ENCODE results near the gene MROH2A.

The MROH2A gene

DNA sequence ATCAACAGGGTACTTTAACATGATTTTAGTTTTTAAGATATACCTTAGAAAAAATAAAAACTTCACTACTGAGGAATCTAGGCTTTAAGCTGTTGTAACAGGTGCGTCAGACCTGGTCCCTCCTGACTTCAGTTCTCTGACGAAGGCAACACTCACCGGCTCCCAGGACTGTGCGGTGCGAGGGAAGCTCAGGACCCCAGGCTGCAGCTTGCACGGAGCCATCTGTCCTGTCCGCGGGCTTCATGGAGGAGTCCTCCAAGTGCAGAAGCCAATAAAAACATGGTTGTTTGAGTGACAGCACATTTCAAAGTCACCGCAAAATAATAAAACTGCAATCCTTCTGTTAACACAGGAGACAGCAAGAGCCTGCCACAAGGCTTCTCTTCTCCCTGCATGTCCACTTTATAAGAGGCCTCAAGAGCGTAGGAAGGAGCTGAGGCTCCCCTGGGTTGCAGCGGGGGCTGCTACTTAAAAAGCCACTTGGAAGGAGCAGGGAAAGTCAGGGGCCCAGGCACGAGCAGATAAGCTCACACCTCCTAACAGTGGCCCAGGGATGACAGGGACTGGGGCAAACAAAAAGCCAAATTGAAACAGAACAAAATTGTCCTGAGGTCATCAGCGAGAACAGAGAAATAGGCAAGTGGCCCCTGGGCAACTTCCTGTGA, 71.6 kb downstream of the MROH2A start:
- no peak for DNase-seq (ENCODE audit: low read depth)
- no peak for TF ChIP-seq CTCF (IDR thresholded peaks at IDR 0.05; ENCODE audit: insufficient read depth, low read depth, low read length, missing control alignments)
- H3K4me3 ChIP-seq (ENCODE audit: low read length): no peak overlapping the region

- TF ChIP-seq CTCF (IDR thresholded peaks at IDR 0.05; ENCODE audit: insufficient read depth, low read depth, low read length, missing control alignments): no peak
- H3K4me3 ChIP-seq (ENCODE audit: low read length): no peak overlapping the region
- DNase-seq (ENCODE audit: low read depth): no peak
Observed at GRCh38 chr2:233850745-233851144, 72.6 kb downstream of the MROH2A start.

DNA sequence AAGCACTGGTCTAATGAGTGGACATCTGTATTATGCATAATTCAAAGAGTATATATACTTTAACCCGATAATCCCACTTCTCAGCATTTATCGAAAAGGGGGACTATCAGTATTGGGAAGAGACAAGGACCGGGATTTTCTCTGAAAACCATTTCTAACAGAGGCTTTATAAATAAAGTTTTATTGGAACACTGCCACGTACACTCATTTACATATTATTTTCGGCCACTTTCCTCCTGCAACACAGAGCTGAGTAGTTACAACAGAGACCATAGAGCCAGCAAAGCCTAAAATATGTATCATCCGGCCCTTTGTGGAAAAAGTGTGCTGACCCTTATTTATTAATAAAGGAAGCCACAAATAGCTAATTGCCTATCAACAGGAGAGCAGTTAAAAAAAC, 73.0 kb downstream of the MROH2A start:
- DNase-seq (ENCODE audit: low read depth): no peak
- no peak for TF ChIP-seq CTCF (IDR thresholded peaks at IDR 0.05; ENCODE audit: insufficient read depth, low read depth, low read length, missing control alignments)
- no peak overlapping the region for H3K4me3 ChIP-seq (ENCODE audit: low read length)

DNA sequence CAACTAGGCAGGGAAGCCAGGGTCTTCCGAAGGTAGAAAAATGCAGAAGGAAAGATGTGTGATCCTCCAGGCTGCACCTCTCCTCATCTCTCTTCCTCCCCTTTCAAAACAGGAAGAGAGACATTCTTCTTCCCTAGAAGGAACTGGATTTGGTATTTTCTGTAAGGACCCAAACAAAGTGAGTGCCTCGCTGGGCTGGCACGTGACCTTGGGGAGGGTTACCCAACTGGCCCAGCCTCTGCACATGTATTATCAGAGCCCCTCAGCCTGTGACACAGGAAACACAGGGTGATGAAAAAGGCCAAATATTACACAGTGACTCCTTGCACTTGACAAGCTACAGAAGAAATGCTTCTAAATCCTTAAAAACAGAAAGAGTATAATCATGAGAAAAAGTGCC, 73.9 kb downstream of the MROH2A start:
- no peak overlapping the region for H3K4me3 ChIP-seq (ENCODE audit: low read length)
- no peak for TF ChIP-seq CTCF (IDR thresholded peaks at IDR 0.05; ENCODE audit: insufficient read depth, low read depth, low read length, missing control alignments)
- no peak for DNase-seq (ENCODE audit: low read depth)

DNA sequence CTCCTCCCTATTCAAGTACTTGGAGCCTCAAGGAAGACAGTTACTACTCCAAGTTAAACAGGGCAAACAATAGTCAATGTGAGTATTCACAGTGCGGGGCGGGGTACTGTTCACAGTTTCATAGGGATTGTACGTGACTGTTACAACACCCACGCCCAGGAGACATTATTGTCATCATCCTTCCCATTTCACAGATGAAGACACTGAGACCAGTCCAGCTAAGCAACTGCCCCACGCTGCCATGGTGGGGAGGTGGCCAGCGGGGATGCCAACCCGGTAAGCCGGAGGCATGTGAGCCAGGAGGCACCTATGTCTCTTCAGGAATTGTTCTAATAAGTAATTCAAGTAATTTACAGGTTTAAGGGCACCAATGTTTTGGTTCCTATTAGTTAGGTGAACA, 75.2 kb downstream of the MROH2A start:
- peak; percentile 31 for DNase-seq (ENCODE audit: low read depth)
- TF ChIP-seq CTCF (IDR thresholded peaks at IDR 0.05; ENCODE audit: insufficient read depth, low read depth, low read length, missing control alignments): no peak
- peak overlapping the region; percentile 84 for H3K4me3 ChIP-seq (ENCODE audit: low read length)

GRCh38 chr2:233853883-233854240, 75.7 kb downstream of the MROH2A start:
- no peak for TF ChIP-seq CTCF (IDR thresholded peaks at IDR 0.05; ENCODE audit: insufficient read depth, low read depth, low read length, missing control alignments)
- H3K4me3 ChIP-seq (ENCODE audit: low read length): peak overlapping the region; percentile 84
- no peak for DNase-seq (ENCODE audit: low read depth)
